Natural killer cell (primary cell): Measurements from ENCODE around the gene ARID1A. TPM values are rescaled to one million over a fixed set of nuclear protein-coding genes. Genes with fewer than 3 reads are reported as not detected.

Experiments used
- ATAC-seq, 3 donors: fragments of 150-1000 bp in 2 of 3; fragments of 200-7000 bp in 1 of 3; cut with Tn5 transposase; 1 replicate in 1 of 3; 2 replicates in 2 of 3; pipeline ENCODE4 v1.10.0; 2021; ENCODE audit warnings: mild to moderate bottlenecking in 2 of 3, moderate library complexity in 2 of 3
- DNase-seq, 2 donors: peaks; one replicate each; pipeline versions ENCODE4 v3.0.0 to v3.0.0-alpha.2; 2013 to 2021; ENCODE audit warnings: mixed read lengths in 1 of 2
- H3K27ac ChIP-seq: one replicate; pipeline ENCODE4 v1.5.1; 2013; ENCODE audit warnings: mild to moderate bottlenecking, low read length
- H3K27me3 ChIP-seq: one replicate; pipeline ENCODE4 v1.6.1; 2013; ENCODE audit warnings: low read length; ENCODE audit not compliant: control insufficient read depth, insufficient read depth
- H3K36me3 ChIP-seq: one replicate; pipeline ENCODE4 v1.6.1; 2013; ENCODE audit warnings: low read length; ENCODE audit not compliant: control insufficient read depth, insufficient read depth
- H3K4me1 ChIP-seq: one replicate; pipeline ENCODE4 v1.6.1; 2013; ENCODE audit warnings: low read length; ENCODE audit not compliant: control insufficient read depth, insufficient read depth
- H3K4me3 ChIP-seq: one replicate; pipeline ENCODE4 v1.5.1; 2013; ENCODE audit warnings: low read length
- H3K9me3 ChIP-seq: one replicate; pipeline ENCODE4 v1.6.1; 2013; ENCODE audit warnings: low read length; ENCODE audit not compliant: control insufficient read depth, insufficient read depth
- H3K27ac Mint-ChIP-seq, 2 donors: one replicate each; pipeline ENCODE4 v1.8.0; 2022; ENCODE audit warnings: mild to moderate bottlenecking in 2 of 2, mixed read lengths in 2 of 2, moderate library complexity in 1 of 2
- H3K27me3 Mint-ChIP-seq, 2 donors: one replicate each; pipeline ENCODE4 v1.8.0; 2022; ENCODE audit warnings: low read depth in 2 of 2, mixed read lengths in 2 of 2
- H3K36me3 Mint-ChIP-seq: one replicate; pipeline ENCODE4 v1.8.0; 2022; ENCODE audit warnings: mixed read lengths
- H3K4me1 Mint-ChIP-seq, 2 donors: one replicate each; pipeline ENCODE4 v1.8.0; 2022; ENCODE audit warnings: mixed read lengths in 2 of 2
- H3K4me3 Mint-ChIP-seq: one replicate; pipeline ENCODE4 v1.8.0; 2022; ENCODE audit warnings: mild to moderate bottlenecking, moderate library complexity, mixed read lengths
- H3K9me3 Mint-ChIP-seq, 2 donors: one replicate each; pipeline ENCODE4 v1.8.0; 2022; ENCODE audit warnings: mixed read lengths in 2 of 2
- WGBS: methylation state at CpG from one replicate; pipeline ENCODE4 v1.1.7; 2013; ENCODE audit warnings: missing lambda C conversion rate; ENCODE audit not compliant: insufficient coverage; 5-methylcytosine and 5-hydroxymethylcytosine counted together
- intact Hi-C: fragments of 100-400 bp; cut with micrococcal nuclease; formaldehyde crosslinking; loops from one replicate; pipeline ENCODE4 v1.14.2; 2022
- total RNA-seq, 4 donors: library from RNA; stranded (reverse); fragments of 120-200 nt in 1 of 4; gene quantifications; one replicate each; pipeline versions ENCODE4 v1.2.3 to v1.2.4, GENCODE V29; 2013 to 2022
- TF ChIP-seq, protein P1 (sequence below): fragments of 200-600 bp; IDR thresholded peaks from one replicate; pipeline ENCODE4 v1.8.0; 2022; ENCODE audit warnings: antibody characterized with exemption

ARID1A gene
- total RNA-seq, 3 donors from 2014 or later (not counting 1 experiment from before 2014, with no cell fraction given): 199 to 214 (median 202) TPM

DNA sequence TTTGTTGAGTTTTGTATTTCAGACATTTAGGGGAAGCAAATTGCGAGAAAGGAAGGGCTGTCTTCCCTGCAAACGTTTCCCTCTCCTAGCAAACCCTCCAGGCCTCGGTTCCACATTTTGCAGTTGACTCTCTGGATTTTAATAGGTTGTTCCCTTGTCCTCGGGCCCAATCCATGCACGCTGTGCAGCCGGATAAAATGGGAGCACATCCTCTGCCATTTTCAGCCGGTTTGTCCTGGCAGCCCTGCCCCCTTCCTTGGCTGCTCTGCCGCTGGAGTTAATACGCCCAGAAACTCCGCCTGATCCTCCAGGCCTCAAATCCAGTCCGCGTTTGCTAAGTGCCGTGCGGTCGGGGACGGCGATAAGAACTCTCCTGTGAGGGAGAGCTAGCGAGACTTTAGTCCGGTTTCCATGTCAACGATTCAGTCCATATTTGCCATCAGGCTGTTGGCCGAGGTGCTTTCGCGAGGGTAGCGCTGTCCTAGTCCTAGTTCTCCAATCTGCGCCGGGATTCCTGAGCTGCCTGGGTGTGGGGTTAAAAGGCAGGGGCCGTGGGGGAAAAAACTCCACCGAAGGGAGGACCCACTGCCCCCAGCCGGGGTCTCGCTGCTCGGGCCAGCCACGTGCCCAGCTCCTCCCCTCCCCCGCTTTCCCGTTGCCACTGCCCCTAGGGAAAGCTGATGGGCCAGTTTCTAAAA, 2.9 kb upstream of the ARID1A start:
- under 1% methylated on average over 33 of the region's 34 CpGs for WGBS
- no peaks in the 10 kb centered on the region for H3K9me3 ChIP-seq
- peak; percentile 33 to 59 (median 45) for ATAC-seq
- intact Hi-C loops: loop anchor here (1.0 to 10.0 kb wide), 2 partner anchors 94 to 652 kb away; partner anchors contain the start of genes PIGV and SYTL1
- Mint-ChIP-seq H3K4me1 (peaks cover 37 to 40% of the 10 kb centered on the region in 2 donors), H3K36me3 (no peaks in the 10 kb centered on the region), H3K9me3 (no peaks in the 10 kb centered on the region), H3K27ac (peak overlapping the region; percentile 97 to 98), H3K4me3 (peak overlapping the region; percentile 98), H3K27me3 (no peaks in the 10 kb centered on the region)
- H3K4me3 ChIP-seq: peak overlapping the region; percentile 55
- DNase-seq: peak; percentile 89 to 95
- peaks cover 25% of the 10 kb centered on the region for H3K4me1 ChIP-seq
- H3K27ac ChIP-seq: peak overlapping the region; percentile 88
- no peaks in the 10 kb centered on the region for H3K27me3 ChIP-seq
- TF ChIP-seq, protein P1, sequence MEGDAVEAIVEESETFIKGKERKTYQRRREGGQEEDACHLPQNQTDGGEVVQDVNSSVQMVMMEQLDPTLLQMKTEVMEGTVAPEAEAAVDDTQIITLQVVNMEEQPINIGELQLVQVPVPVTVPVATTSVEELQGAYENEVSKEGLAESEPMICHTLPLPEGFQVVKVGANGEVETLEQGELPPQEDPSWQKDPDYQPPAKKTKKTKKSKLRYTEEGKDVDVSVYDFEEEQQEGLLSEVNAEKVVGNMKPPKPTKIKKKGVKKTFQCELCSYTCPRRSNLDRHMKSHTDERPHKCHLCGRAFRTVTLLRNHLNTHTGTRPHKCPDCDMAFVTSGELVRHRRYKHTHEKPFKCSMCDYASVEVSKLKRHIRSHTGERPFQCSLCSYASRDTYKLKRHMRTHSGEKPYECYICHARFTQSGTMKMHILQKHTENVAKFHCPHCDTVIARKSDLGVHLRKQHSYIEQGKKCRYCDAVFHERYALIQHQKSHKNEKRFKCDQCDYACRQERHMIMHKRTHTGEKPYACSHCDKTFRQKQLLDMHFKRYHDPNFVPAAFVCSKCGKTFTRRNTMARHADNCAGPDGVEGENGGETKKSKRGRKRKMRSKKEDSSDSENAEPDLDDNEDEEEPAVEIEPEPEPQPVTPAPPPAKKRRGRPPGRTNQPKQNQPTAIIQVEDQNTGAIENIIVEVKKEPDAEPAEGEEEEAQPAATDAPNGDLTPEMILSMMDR: no peak
- H3K36me3 ChIP-seq: no peaks in the 10 kb centered on the region

DNA sequence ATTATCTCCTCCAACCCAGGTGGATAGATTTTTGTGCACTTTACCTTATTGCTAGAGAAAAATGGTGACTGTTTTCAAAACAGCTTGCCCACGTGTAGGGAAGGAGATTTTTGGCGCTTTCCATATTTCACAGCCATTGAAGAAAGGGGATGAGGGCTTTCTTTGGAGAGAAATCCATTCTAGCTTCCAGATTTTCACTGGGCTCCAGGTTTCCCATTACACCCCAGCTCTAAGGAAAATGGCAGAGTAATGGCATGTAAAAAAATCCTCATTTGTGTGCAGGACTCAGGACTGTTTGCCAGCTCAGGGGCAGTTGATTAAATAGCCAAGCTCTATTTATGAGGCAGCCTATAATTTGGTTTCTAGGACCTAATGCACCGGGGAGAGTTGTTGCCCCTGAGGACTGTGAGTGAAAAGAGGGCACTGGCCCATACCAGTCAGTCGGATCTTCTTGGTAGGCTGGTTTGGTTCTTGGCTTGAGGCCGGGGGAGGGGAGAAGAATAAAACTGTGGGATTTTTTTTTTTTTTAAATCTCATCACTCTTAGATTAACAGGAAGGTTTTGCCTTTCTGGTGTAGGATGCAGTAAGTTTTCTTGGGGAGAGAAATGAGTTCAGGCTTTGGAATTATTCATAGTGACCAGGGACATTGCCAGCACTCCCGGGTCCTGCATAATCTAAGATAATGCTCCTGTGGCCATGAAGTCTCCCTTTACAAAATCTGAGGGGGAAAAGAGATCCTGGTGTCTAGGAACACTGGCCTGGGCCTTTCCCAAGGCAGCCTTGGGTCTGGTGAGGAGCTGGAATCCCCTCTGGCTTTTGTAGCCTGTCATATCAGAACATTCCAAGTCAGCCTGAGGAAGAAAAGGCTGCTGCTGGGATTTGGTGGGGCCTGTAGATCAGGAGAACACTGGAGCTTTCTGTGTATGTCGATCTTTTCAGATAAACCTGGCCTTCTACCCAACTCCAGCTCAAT, 1.9 kb upstream of the ARID1A start:
- intact Hi-C loops: loop anchor here (1.0 to 10.0 kb wide), 2 partner anchors 93 to 651 kb away; partner anchors contain the start of genes PIGV and SYTL1
- H3K4me1 Mint-ChIP-seq: peaks cover 37 to 40% of the 10 kb centered on the region in 2 donors
- peaks cover 25% of the 10 kb centered on the region for H3K4me1 ChIP-seq

DNA sequence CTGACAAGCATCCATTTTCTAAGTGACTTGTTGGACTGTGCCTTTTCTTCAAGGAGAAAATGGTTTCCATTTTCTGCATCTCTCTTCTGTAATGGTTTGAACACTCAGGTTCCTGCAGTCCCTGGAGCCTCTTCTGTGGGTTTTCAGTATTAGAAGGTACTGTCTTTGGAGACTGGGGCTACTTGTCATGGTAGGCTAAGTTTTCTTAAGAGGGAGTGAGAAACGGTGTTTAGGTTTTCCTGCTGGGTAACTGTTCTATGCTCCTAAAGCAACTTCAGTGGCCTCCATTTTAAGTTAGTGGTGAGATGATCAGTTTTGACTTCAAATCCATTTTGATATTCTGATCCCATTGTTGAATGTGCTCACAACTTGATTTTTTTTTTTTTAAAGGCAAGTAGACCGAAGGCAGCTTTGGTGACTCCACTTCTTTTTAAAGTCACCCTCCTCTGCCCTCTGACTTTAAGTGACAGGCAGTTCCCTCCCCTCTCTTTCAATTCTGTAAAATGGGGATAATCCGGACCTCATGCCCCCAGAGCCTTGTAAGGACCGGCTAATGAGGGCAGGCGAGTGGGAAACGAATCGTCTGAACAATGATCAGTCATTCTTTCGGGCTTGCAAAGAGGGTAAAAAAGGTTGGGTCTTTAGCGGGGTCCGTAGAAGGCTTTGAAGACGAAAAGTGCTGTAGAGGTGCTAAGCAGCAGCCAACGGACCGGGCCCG, 1.0 kb upstream of the ARID1A start:
- Mint-ChIP-seq H3K9me3 (no peaks in the 10 kb centered on the region), H3K36me3 (no peaks in the 10 kb centered on the region), H3K27me3 (no peaks in the 10 kb centered on the region), H3K4me3 (peak overlapping the region; percentile 98), H3K4me1 (peaks cover 37 to 40% of the 10 kb centered on the region in 2 donors), H3K27ac (peak overlapping the region; percentile 91 to 98)
- ATAC-seq (no peak), DNase-seq (no peak)
- intact Hi-C loops: loop anchor here (5.0 to 10.0 kb wide), 2 partner anchors 152 to 650 kb away; partner anchors contain the start of gene SYTL1
- no peaks in the 10 kb centered on the region for H3K27me3 ChIP-seq
- H3K4me1 ChIP-seq: peaks cover 29% of the 10 kb centered on the region
- H3K4me3 ChIP-seq: peak overlapping the region; percentile 71
- no peaks in the 10 kb centered on the region for H3K36me3 ChIP-seq
- 3% methylated on average over 14 of the region's 14 CpGs for WGBS
- peak overlapping the region; percentile 78 for H3K27ac ChIP-seq
- TF ChIP-seq, protein P1: no peak
- no peaks in the 10 kb centered on the region for H3K9me3 ChIP-seq

More for the DNA sequence above, 1.9 kb upstream of the ARID1A start:
- Mint-ChIP-seq H3K27me3 (no peaks in the 10 kb centered on the region), H3K9me3 (no peaks in the 10 kb centered on the region), H3K36me3 (no peaks in the 10 kb centered on the region), H3K27ac (peak overlapping the region; percentile 97 to 98), H3K4me3 (peak overlapping the region; percentile 98)
- Histone ChIP-seq H3K4me3 (peak overlapping the region; percentile 55), H3K36me3 (no peaks in the 10 kb centered on the region), H3K27ac (peak overlapping the region; percentile 88), H3K27me3 (no peaks in the 10 kb centered on the region), H3K9me3 (no peaks in the 10 kb centered on the region)
- DNase-seq: peak in 1 of 2 donors; percentile 27
- no peak for ATAC-seq
- TF ChIP-seq, protein P1: no peak
- 55% methylated on average over 5 of the region's 7 CpGs for WGBS
